Liver (tissue), 9 donors: ENCODE results near the gene STEAP3. TPM values are rescaled to one million over a fixed set of nuclear protein-coding genes. Genes with fewer than 3 reads are reported as not detected.

Experiments
- DNase-seq: peaks from one replicate; pipeline ENCODE4 v3.0.0-alpha.2; 2017; ENCODE audit warnings: low spot score
- H3K27ac ChIP-seq, 2 donors: one replicate each; pipeline ENCODE4 v1.7.0; 2013; ENCODE audit warnings: inconsistent platforms in 2 of 2, low read length in 2 of 2, control low read depth in 1 of 2, low read depth in 1 of 2, mild to moderate bottlenecking in 1 of 2
- H3K27me3 ChIP-seq, 4 donors: one replicate each; pipeline versions ENCODE4 v1.6.1 to v1.7.0; 2013; ENCODE audit warnings: low read length in 3 of 4, inconsistent platforms in 1 of 4, mild to moderate bottlenecking in 1 of 4, moderate library complexity in 1 of 4; ENCODE audit not compliant: control insufficient read depth in 4 of 4, insufficient read depth in 4 of 4
- H3K36me3 ChIP-seq, 4 donors: one replicate each; pipeline versions ENCODE4 v1.6.1 to v1.7.0; 2013; ENCODE audit warnings: low read length in 3 of 4, mild to moderate bottlenecking in 3 of 4, low read depth in 1 of 4, moderate library complexity in 1 of 4; ENCODE audit not compliant: control insufficient read depth in 4 of 4, insufficient read depth in 3 of 4
- H3K4me1 ChIP-seq, 4 donors: one replicate each; pipeline versions ENCODE4 v1.6.1 to v1.7.0; 2013; ENCODE audit warnings: low read length in 3 of 4, mild to moderate bottlenecking in 3 of 4, moderate library complexity in 1 of 4; ENCODE audit not compliant: control insufficient read depth in 4 of 4, insufficient read depth in 4 of 4
- H3K4me3 ChIP-seq, 3 donors: one replicate each; pipeline versions ENCODE4 v1.6.1 to v1.7.0; 2013; ENCODE audit warnings: low read length in 3 of 3, control low read depth in 1 of 3, low read depth in 1 of 3, mild to moderate bottlenecking in 1 of 3
- H3K9ac ChIP-seq, 2 donors: one replicate each; pipeline ENCODE4 v1.7.0; 2013; ENCODE audit warnings: low read length in 2 of 2, mild to moderate bottlenecking in 2 of 2, moderate library complexity in 2 of 2, control low read depth in 1 of 2, low read depth in 1 of 2
- H3K9me3 ChIP-seq, 4 donors: one replicate each; pipeline versions ENCODE4 v1.6.1 to v1.7.0; 2013; ENCODE audit warnings: low read length in 3 of 4; ENCODE audit not compliant: control insufficient read depth in 4 of 4
- ATF3 ChIP-seq: IDR thresholded peaks from 2 replicates; pipeline ENCODE4 v1.6.1; 2016; ENCODE audit warnings: antibody characterized with exemption
- EGR1 ChIP-seq, 2 donors: IDR thresholded peaks; 2 replicates each; pipeline ENCODE4 v1.6.1; 2016 to 2018; ENCODE audit warnings: antibody characterized with exemption in 2 of 2, low read depth in 2 of 2
- FOXA1 ChIP-seq: IDR thresholded peaks from 2 replicates; pipeline ENCODE4 v1.6.1; 2016; ENCODE audit warnings: antibody characterized with exemption
- FOXA2 ChIP-seq: IDR thresholded peaks from 2 replicates; pipeline ENCODE4 v1.6.1; 2016; ENCODE audit warnings: antibody characterized with exemption
- GABPA ChIP-seq, 2 donors: IDR thresholded peaks in 1 of 2; conservative IDR thresholded peaks in 1 of 2; 2 replicates each; pipeline ENCODE4 v1.6.1; 2016; ENCODE audit warnings: antibody characterized with exemption in 2 of 2, mild to moderate bottlenecking in 1 of 2, moderate library complexity in 1 of 2
- HNF4A ChIP-seq, 2 donors: conservative IDR thresholded peaks; 2 replicates each; pipeline ENCODE4 v1.6.1; 2016; ENCODE audit warnings: antibody characterized with exemption in 2 of 2, mild to moderate bottlenecking in 2 of 2
- JUND ChIP-seq, 2 donors: IDR thresholded peaks; 2 replicates each; pipeline ENCODE4 v1.6.1; 2016; ENCODE audit warnings: antibody characterized with exemption in 2 of 2
- NR2F2 ChIP-seq: IDR thresholded peaks from 2 replicates; pipeline ENCODE4 v1.6.1; 2016; ENCODE audit warnings: antibody characterized with exemption
- RAD21 ChIP-seq, 2 donors: IDR thresholded peaks; 2 replicates each; pipeline ENCODE4 v1.6.1; 2016; ENCODE audit warnings: antibody characterized with exemption in 2 of 2, mild to moderate bottlenecking in 2 of 2
- REST ChIP-seq: IDR thresholded peaks from 2 replicates; pipeline ENCODE4 v1.6.1; 2016; ENCODE audit warnings: antibody characterized with exemption, mild to moderate bottlenecking
- RXRA ChIP-seq, 2 donors: IDR thresholded peaks; 2 replicates each; pipeline ENCODE4 v1.6.1; 2017 to 2018; ENCODE audit warnings: antibody characterized with exemption in 2 of 2, mild to moderate bottlenecking in 1 of 2
- YY1 ChIP-seq: IDR thresholded peaks from 2 replicates; pipeline ENCODE4 v1.6.1; 2016; ENCODE audit warnings: antibody characterized with exemption, mild to moderate bottlenecking
- ZBTB33 ChIP-seq: IDR thresholded peaks from 2 replicates; pipeline ENCODE4 v1.6.1; 2016; ENCODE audit warnings: antibody characterized with exemption
- WGBS: extraction: QIAGEN DNeasy Blood & Tissue Kit; methylation state at CpG from one replicate; pipeline ENCODE4 v1.1.7; 2013; 5-methylcytosine and 5-hydroxymethylcytosine counted together
- polyA plus RNA-seq, 2 donors: library from polyadenylated mRNA; stranded (reverse) in 1 of 2; unstranded in 1 of 2; fragments of 200-250 nt in 1 of 2; fragments of >200 nt in 1 of 2; fragmentation: Nextera tagmentation in 1 of 2; extraction: Ambion mirVana in 1 of 2; gene quantifications; one replicate each; pipeline versions ENCODE4 v1.2.1 to v1.2.3, GENCODE V29; 2013 to 2015
- total RNA-seq, 2 donors: library from RNA; depleted of rRNA; stranded (reverse); fragments of >200 nt; gene quantifications; one replicate each; pipeline ENCODE4 v1.2.3, GENCODE V29; 2014
- TF ChIP-seq, protein P1 (sequence below): IDR thresholded peaks from 2 replicates; pipeline ENCODE4 v1.6.1; 2016; ENCODE audit warnings: antibody characterized with exemption
- TF ChIP-seq, protein P2 (sequence below): fragments of 150-350 bp; IDR thresholded peaks from 2 replicates; pipeline ENCODE4 v1.5.1; 2017; ENCODE audit warnings: improper control_type of control experiment, low read depth, low read length; ENCODE audit not compliant: missing input control
- donor health status: healthy.
- donor health status: healthy.
- donor health status: healthy.
- donor health status: healthy.
- donor health status: healthy.

Gene STEAP3
- total and polyA plus RNA-seq, 4 donors: 44.4 to 158 (median 113) TPM

DNA sequence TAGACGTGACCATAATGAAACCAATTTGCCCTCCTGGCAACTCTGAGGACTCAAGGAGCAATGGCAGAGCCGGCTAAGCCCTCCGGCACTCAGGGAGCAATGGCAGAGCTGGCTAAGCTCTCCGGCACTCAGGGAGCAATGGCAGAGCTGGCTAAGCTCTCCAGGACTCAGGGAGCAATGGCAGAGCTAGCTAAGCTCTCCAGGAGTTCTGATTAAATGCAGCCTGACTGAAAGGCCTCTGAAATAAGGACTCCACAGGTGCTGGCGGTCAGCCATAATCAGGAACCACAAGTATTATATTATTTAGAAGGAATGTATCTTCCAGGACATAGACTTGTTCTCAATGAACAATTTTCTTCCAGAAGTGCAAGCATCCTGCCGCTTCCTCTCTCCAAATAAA lies 77.8 kb downstream of the STEAP3 start:
- TF ChIP-seq, protein P1, sequence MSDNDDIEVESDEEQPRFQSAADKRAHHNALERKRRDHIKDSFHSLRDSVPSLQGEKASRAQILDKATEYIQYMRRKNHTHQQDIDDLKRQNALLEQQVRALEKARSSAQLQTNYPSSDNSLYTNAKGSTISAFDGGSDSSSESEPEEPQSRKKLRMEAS: no peak
- TF ChIP-seq ZBTB33 (no peak), RAD21 (IDR thresholded peaks at IDR 0.05) (no peak), FOXA1 (no peak), YY1 (no peak), HNF4A (conservative IDR thresholded peaks at IDR 0.05) (no peak), GABPA (IDR thresholded peaks at IDR 0.05 in 1 of 2, conservative IDR thresholded peaks at IDR 0.05 in 1 of 2) (no peak), JUND (IDR thresholded peaks at IDR 0.05) (no peak), EGR1 (IDR thresholded peaks at IDR 0.05; ENCODE audit: low read depth in 2 of 2) (no peak), FOXA2 (no peak), ATF3 (no peak), REST (no peak), RXRA (IDR thresholded peaks at IDR 0.05) (no peak), NR2F2 (no peak)
- TF ChIP-seq, protein P2, sequence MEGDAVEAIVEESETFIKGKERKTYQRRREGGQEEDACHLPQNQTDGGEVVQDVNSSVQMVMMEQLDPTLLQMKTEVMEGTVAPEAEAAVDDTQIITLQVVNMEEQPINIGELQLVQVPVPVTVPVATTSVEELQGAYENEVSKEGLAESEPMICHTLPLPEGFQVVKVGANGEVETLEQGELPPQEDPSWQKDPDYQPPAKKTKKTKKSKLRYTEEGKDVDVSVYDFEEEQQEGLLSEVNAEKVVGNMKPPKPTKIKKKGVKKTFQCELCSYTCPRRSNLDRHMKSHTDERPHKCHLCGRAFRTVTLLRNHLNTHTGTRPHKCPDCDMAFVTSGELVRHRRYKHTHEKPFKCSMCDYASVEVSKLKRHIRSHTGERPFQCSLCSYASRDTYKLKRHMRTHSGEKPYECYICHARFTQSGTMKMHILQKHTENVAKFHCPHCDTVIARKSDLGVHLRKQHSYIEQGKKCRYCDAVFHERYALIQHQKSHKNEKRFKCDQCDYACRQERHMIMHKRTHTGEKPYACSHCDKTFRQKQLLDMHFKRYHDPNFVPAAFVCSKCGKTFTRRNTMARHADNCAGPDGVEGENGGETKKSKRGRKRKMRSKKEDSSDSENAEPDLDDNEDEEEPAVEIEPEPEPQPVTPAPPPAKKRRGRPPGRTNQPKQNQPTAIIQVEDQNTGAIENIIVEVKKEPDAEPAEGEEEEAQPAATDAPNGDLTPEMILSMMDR: no peak
- 95% methylated on average over 6 of the region's 6 CpGs for whole genome bisulfite sequencing
- Histone ChIP-seq H3K4me3 (no peak overlapping the region), H3K27ac (no peak overlapping the region), H3K9ac (no peak overlapping the region), H3K27me3 (no peaks in the 10 kb centered on the region), H3K9me3 (no peaks in the 10 kb centered on the region), H3K36me3 (no peaks in the 10 kb centered on the region), H3K4me1 (peaks cover 1 to 13% (median 8%) of the 10 kb centered on the region in 4 donors)
- DNase-seq: no peak

- Histone ChIP-seq H3K27me3 (no peaks in the 10 kb centered on the region), H3K9ac (peak overlapping the region in 1 of 2 donors; percentile 29), H3K9me3 (no peaks in the 10 kb centered on the region), H3K4me3 (no peak overlapping the region), H3K36me3 (no peaks in the 10 kb centered on the region), H3K27ac (no peak overlapping the region), H3K4me1 (peaks cover 1 to 13% (median 8%) of the 10 kb centered on the region in 4 donors)
- WGBS: 37% methylated on average over 2 of the region's 2 CpGs
- DNase-seq: no peak
- peak in 1 of 2 donors; percentile 65 for TF ChIP-seq RAD21 (IDR thresholded peaks at IDR 0.05)
- TF ChIP-seq REST: no peak
- TF ChIP-seq YY1: peak; percentile 24
- peak in 1 of 2 donors; percentile 8 for TF ChIP-seq HNF4A (conservative IDR thresholded peaks at IDR 0.05)
These were observed 81.2 kb downstream of the STEAP3 start for GRCh38 chr2:119304847-119305246.
